GM12878 (cell line): ENCODE data around the gene KCNJ14. TPM values are rescaled to one million over a fixed set of nuclear protein-coding genes. Genes with fewer than 3 reads are reported as not detected.
A peak's percentile ranks its signal among the peaks of the same experiment; 100 is the strongest.

Source experiments
- ATAC-seq: fragments of 200-7000 bp; cut with Tn5 transposase; 3 replicates; pipeline ENCODE4 v1.9.1; 2020; ENCODE audit warnings: mild to moderate bottlenecking, moderate library complexity
- BruUV-seq: library from RNA; stranded (reverse); fragments of 400-500 nt; replicated peaks from 2 replicates; lab custom pipeline; 2021; lab: Mats Ljungman, UMichigan
- CTCF ChIA-PET: fragments of 300-600 bp; sonication (Branson Sonifier 250); formaldehyde crosslinking; extraction: SDS; loops from one replicate; lab custom pipeline; 2021; ENCODE audit warnings: inconsistent platforms; lab: Yijun Ruan, JAX
- POLR2A ChIA-PET: fragments of 350-600 bp; formaldehyde crosslinking; extraction: SDS; loops from one replicate; lab custom pipeline; 2021; ENCODE audit warnings: inconsistent platforms; lab: Charles Lee
- RAD21 ChIA-PET: fragments of 300-600 bp; sonication (Branson Sonifier 250); formaldehyde crosslinking; loops from one replicate; lab custom pipeline; 2023; ENCODE audit warnings: antibody characterized with exemption; ENCODE audit not compliant: unreplicated experiment; lab: Charles Lee
- SMC1A ChIA-PET: fragments of 300-600 bp; sonication (Branson Sonifier 250); formaldehyde crosslinking; loops from one replicate; lab custom pipeline; 2023; ENCODE audit not compliant: unreplicated experiment, uncharacterized antibody; lab: Charles Lee
- DNase-seq: peaks from one replicate; pipeline ENCODE4 v3.0.0-alpha.2; 2011; ENCODE audit warnings: low read depth, low spot score
- FAIRE-seq: peaks from 3 replicates; lab custom pipeline; 2011; peaks lifted over from hg19 to GRCh38; lab: Jason Lieb, UNC
- H2AFZ ChIP-seq: 2 replicates; pipeline ENCODE4 v1.6.0; 2011; ENCODE audit warnings: low read depth, low read length, control low read depth; ENCODE audit not compliant: control insufficient read depth
- H3K27ac ChIP-seq: 2 replicates; pipeline ENCODE4 v1.5.1; 2011; ENCODE audit warnings: control low read depth; ENCODE audit not compliant: control insufficient read depth, insufficient read depth
- H3K27me3 ChIP-seq, 2 experiments: replicated peaks in 1 of 2; 2 replicates each; pipeline versions ENCODE4 v1.6.0 to v1.6.1; 2011; ENCODE audit warnings: low read length in 1 of 2; ENCODE audit not compliant: control insufficient read depth in 2 of 2, insufficient read depth in 2 of 2
- H3K36me3 ChIP-seq, 2 experiments: 2 replicates each; pipeline ENCODE4 v1.5.1; 2011; ENCODE audit warnings: low read length in 1 of 2; ENCODE audit not compliant: control insufficient read depth in 2 of 2, insufficient read depth in 2 of 2
- H3K4me1 ChIP-seq: 2 replicates; pipeline ENCODE4 v1.6.1; 2011; ENCODE audit warnings: mild to moderate bottlenecking, low read length, moderate library complexity, mixed read lengths; ENCODE audit not compliant: control insufficient read depth, insufficient read depth
- H3K4me2 ChIP-seq: 2 replicates; pipeline ENCODE4 v1.6.0; 2011; ENCODE audit warnings: control low read depth; ENCODE audit not compliant: control insufficient read depth, insufficient read depth
- H3K4me3 ChIP-seq: fragments of 200-600 bp; sonication (generic); 2 replicates; pipeline ENCODE4 v1.5.1; 2016
- H3K79me2 ChIP-seq: 2 replicates; pipeline ENCODE4 v1.6.0; 2011; ENCODE audit warnings: low read length; ENCODE audit not compliant: control insufficient read depth, insufficient read depth
- H3K9ac ChIP-seq: 2 replicates; pipeline ENCODE4 v1.8.0; 2011; ENCODE audit warnings: low read length, control low read depth, mixed read lengths; ENCODE audit not compliant: control insufficient read depth, insufficient read depth
- H3K9me3 ChIP-seq: replicated peaks from 3 replicates; pipeline ENCODE4 v1.5.1; 2011; ENCODE audit warnings: mild to moderate bottlenecking, low read length; ENCODE audit not compliant: control insufficient read depth, insufficient read depth
- H4K20me1 ChIP-seq: 2 replicates; pipeline ENCODE4 v1.6.0; 2011; ENCODE audit not compliant: control insufficient read depth, insufficient read depth
- CBFB ChIP-seq: IDR thresholded peaks from 2 replicates; pipeline ENCODE4 v1.6.1; 2016; ENCODE audit warnings: antibody characterized with exemption, low read depth
- GABPA ChIP-seq: IDR thresholded peaks from 2 replicates; pipeline ENCODE4 v1.6.1; 2014; ENCODE audit warnings: antibody characterized with exemption, low read depth, mild to moderate bottlenecking, inconsistent platforms
- MXI1 ChIP-seq: fragments of 150-350 bp; IDR thresholded peaks from 2 replicates; pipeline ENCODE4 v1.6.1; 2011; ENCODE audit warnings: low read depth, mild to moderate bottlenecking, inconsistent platforms, low read length, improper control_type of control experiment
- SMAD1 ChIP-seq: fragments of 450-650 bp; IDR thresholded peaks from 2 replicates; pipeline ENCODE4 v1.6.1; 2018; ENCODE audit warnings: mild to moderate bottlenecking, low read depth; ENCODE audit not compliant: partially characterized antibody
- WGBS: methylation state at CpG from one replicate; pipeline ENCODE4 v1.1.6; 2016; ENCODE audit warnings: low lambda C conversion rate; ENCODE audit not compliant: insufficient replicate concordance, insufficient coverage; ENCODE audit errors: missing lambda C conversion rate; 5-methylcytosine and 5-hydroxymethylcytosine counted together
- in situ Hi-C: fragments of 300-500 bp; cut with MboI; formaldehyde crosslinking; loops from 9 replicates; pipeline ENCODE4 v1.14.3; 2018; ENCODE audit warnings: mixed read lengths
- intact Hi-C: fragments of 100-400 bp; cut with micrococcal nuclease; formaldehyde crosslinking; loops from one replicate; pipeline ENCODE4 v1.14.2; 2022; ENCODE audit not compliant: unreplicated experiment
- polyA plus RNA-seq, 11 experiments: library from polyadenylated mRNA; depleted of rRNA in 4 of 11; unstranded in 6 of 11; stranded (reverse) in 5 of 11; fragments of >200 nt; fragmentation: Nextera tagmentation in 4 of 11; fragmentation: Illumina TruSeq in 1 of 11; extraction: Ambion mirVana in 4 of 11; extraction: Trizol in 1 of 11; gene quantifications; 1 replicate in 1 of 11; 2 replicates in 10 of 11; pipeline versions ENCODE4 v1.2.1 to v1.2.3, GENCODE V29; 2011 to 2016; ENCODE audit warnings: inconsistent platforms in 2 of 11, missing spikeins in 2 of 11, low read depth in 1 of 11
- total RNA-seq, 4 experiments: library from RNA; depleted of rRNA in 3 of 4; stranded (reverse); fragments of >200 nt in 3 of 4; fragmentation: Illumina TruSeq in 1 of 4; extraction: Trizol in 1 of 4; gene quantifications; 2 replicates each; pipeline versions ENCODE4 v1.2.1 to v1.2.3, GENCODE V29; 2013 to 2021
- TF ChIP-seq, protein P1 (sequence below): IDR thresholded peaks from 2 replicates; pipeline ENCODE4 v1.6.1; 2012; ENCODE audit warnings: mild to moderate bottlenecking, low read depth, low read length
- TF ChIP-seq, protein P2 (sequence below): IDR thresholded peaks from 2 replicates; pipeline ENCODE4 v1.6.1; 2011; ENCODE audit warnings: low read depth, low read length, improper control_type of control experiment, borderline replicate concordance

The KCNJ14 gene
- total and polyA plus RNA-seq, 10 of the 15 experiments (the other 5 are each of a cell fraction or from before 2014, with no cell fraction given): 0.24 to 1.4 (median 0.42) TPM

DNA sequence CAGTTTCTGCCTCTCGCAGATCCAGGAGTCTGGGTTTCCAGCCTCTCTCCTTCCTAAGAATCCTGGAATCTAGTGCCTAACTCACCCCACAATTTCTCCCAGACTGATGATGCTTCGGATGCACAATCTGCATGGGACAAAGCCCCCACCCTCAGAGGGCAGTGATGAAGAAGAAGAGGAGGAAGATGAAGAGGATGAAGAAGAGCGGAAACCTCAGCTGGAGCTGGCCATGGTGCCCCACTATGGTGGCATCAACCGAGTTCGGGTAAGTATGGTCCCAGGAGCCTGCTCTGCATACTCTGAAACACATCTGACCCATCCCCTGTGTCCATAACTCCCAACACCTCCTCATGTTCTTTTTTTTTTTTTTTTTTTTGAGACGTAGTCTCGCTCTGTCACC lies 8.8 kb upstream of the KCNJ14 start:
- BruUV-seq: no TSS peak
- Histone ChIP-seq H3K79me2 (peaks cover 17% of the 10 kb centered on the region), H2AFZ (no peak overlapping the region; the same call in 1 of the 2 replicates), H3K4me3 (peak overlapping the region; percentile 87), H3K27me3 (peaks cover 0 to 1% of the 10 kb centered on the region in 2 experiments; a peak in 1 of 4 replicates), H3K4me2 (peak overlapping the region; percentile 96), H4K20me1 (no peaks in the 10 kb centered on the region), H3K9me3 (no peaks in the 10 kb centered on the region), H3K36me3 (peaks cover 14% of the 10 kb centered on the region in 2 experiments), H3K27ac (peak overlapping the region; percentile 89), H3K4me1 (peaks cover 25% of the 10 kb centered on the region), H3K9ac (peak overlapping the region; percentile 79)
- no peak for TF ChIP-seq MXI1
- TF ChIP-seq CBFB: no peak
- TF ChIP-seq, protein P1, sequence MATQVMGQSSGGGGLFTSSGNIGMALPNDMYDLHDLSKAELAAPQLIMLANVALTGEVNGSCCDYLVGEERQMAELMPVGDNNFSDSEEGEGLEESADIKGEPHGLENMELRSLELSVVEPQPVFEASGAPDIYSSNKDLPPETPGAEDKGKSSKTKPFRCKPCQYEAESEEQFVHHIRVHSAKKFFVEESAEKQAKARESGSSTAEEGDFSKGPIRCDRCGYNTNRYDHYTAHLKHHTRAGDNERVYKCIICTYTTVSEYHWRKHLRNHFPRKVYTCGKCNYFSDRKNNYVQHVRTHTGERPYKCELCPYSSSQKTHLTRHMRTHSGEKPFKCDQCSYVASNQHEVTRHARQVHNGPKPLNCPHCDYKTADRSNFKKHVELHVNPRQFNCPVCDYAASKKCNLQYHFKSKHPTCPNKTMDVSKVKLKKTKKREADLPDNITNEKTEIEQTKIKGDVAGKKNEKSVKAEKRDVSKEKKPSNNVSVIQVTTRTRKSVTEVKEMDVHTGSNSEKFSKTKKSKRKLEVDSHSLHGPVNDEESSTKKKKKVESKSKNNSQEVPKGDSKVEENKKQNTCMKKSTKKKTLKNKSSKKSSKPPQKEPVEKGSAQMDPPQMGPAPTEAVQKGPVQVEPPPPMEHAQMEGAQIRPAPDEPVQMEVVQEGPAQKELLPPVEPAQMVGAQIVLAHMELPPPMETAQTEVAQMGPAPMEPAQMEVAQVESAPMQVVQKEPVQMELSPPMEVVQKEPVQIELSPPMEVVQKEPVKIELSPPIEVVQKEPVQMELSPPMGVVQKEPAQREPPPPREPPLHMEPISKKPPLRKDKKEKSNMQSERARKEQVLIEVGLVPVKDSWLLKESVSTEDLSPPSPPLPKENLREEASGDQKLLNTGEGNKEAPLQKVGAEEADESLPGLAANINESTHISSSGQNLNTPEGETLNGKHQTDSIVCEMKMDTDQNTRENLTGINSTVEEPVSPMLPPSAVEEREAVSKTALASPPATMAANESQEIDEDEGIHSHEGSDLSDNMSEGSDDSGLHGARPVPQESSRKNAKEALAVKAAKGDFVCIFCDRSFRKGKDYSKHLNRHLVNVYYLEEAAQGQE: no peak; the same call in 1 of the 2 replicates
- TF ChIP-seq SMAD1: no peak
- TF ChIP-seq GABPA: no peak
- TF ChIP-seq, protein P2, sequence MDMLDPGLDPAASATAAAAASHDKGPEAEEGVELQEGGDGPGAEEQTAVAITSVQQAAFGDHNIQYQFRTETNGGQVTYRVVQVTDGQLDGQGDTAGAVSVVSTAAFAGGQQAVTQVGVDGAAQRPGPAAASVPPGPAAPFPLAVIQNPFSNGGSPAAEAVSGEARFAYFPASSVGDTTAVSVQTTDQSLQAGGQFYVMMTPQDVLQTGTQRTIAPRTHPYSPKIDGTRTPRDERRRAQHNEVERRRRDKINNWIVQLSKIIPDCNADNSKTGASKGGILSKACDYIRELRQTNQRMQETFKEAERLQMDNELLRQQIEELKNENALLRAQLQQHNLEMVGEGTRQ: no peak
- SMC1A ChIA-PET: interaction anchor here (0.7 kb wide), 1 partner anchor 126 kb away, joined by 3 read pairs; no protein-coding TSS in a partner anchor
- ATAC-seq (no peak), FAIRE-seq (no peak), DNase-seq (no peak)
- WGBS: 59% methylated on average over 5 of the region's 7 CpGs
- intact Hi-C loops (no loop called here), in situ Hi-C loops (no loop called here)
- RAD21 ChIA-PET: interaction anchor here (0.9 kb wide), 1 partner anchor 113 kb away, joined by 4 read pairs; no protein-coding TSS in a partner anchor
- CTCF ChIA-PET: interaction anchor here (0.7 to 3.3 kb wide), 5 partner anchors 13 to 138 kb away, joined by 3 to 18 read pairs (median 3); partner anchors contain the start of gene KDELR1
- POLR2A ChIA-PET: interaction anchor here (0.6 to 0.9 kb wide), 3 partner anchors 27 to 126 kb away, joined by 3 to 4 read pairs (median 3); partner anchors contain the start of genes SYNGR4 and TMEM143
